Osteoblast (primary cell): ENCODE measurements around the gene ARHGAP8. TPM values are rescaled to one million over a fixed set of nuclear protein-coding genes. Genes with fewer than 3 reads are reported as not detected.
A peak's percentile ranks its signal among the peaks of the same experiment; 100 is the strongest.

Source experiments
- DNase-seq: peaks from one replicate; pipeline ENCODE4 v3.0.0; 2011; ENCODE audit warnings: low spot score, mixed read lengths; ENCODE audit not compliant: insufficient read length; ENCODE audit errors: missing footprints
- H2AFZ ChIP-seq: 2 replicates; pipeline ENCODE4 v1.6.0; 2011; ENCODE audit warnings: mild to moderate bottlenecking, low read length
- H3K27ac ChIP-seq: 2 replicates; pipeline ENCODE4 v1.5.1; 2011; ENCODE audit warnings: mild to moderate bottlenecking, low read depth, low read length, moderate library complexity
- H3K27me3 ChIP-seq: 2 replicates; pipeline ENCODE4 v1.6.0; 2012; ENCODE audit warnings: mild to moderate bottlenecking, control low read depth, inconsistent platforms, low read length, moderate library complexity; ENCODE audit not compliant: insufficient read depth
- H3K36me3 ChIP-seq: 2 replicates; pipeline ENCODE4 v1.5.1; 2011; ENCODE audit warnings: mild to moderate bottlenecking, low read length, control low read depth, moderate library complexity; ENCODE audit not compliant: insufficient read depth
- H3K4me1 ChIP-seq: 2 replicates; pipeline ENCODE4 v1.5.1; 2011; ENCODE audit warnings: mild to moderate bottlenecking, low read length, control low read depth, moderate library complexity; ENCODE audit not compliant: insufficient read depth
- H3K4me2 ChIP-seq: 2 replicates; pipeline ENCODE4 v1.6.0; 2011; ENCODE audit warnings: mild to moderate bottlenecking, low read length; ENCODE audit not compliant: insufficient read depth
- H3K4me3 ChIP-seq: fragments of 200-600 bp; sonication (generic); 3 replicates; pipeline ENCODE4 v1.5.1; 2012; ENCODE audit warnings: mild to moderate bottlenecking, low read length, inconsistent platforms; ENCODE audit not compliant: insufficient read depth
- H3K79me2 ChIP-seq: 2 replicates; pipeline ENCODE4 v1.6.0; 2012; ENCODE audit warnings: mild to moderate bottlenecking, low read length, control low read depth, inconsistent platforms; ENCODE audit not compliant: insufficient read depth
- H3K9me3 ChIP-seq: 2 replicates; pipeline ENCODE4 v1.5.1; 2011; ENCODE audit warnings: low read depth, low read length, control low read depth
- H4K20me1 ChIP-seq: 2 replicates; pipeline ENCODE4 v1.6.0; 2012; ENCODE audit warnings: mild to moderate bottlenecking, low read length, control low read depth; ENCODE audit not compliant: insufficient read depth
- CTCF ChIP-seq: IDR thresholded peaks from 2 replicates; pipeline ENCODE4 v1.5.1; 2011; ENCODE audit warnings: mild to moderate bottlenecking, low read depth, low read length, moderate library complexity; ENCODE audit errors: extremely low read depth
- total RNA-seq: library from RNA; depleted of rRNA; stranded (reverse); fragments of >200 nt; gene quantifications from 2 replicates; pipeline ENCODE4 v1.2.3, GENCODE V29; 2012

Gene ARHGAP8
- total RNA-seq, 1 donor: 0.36 TPM

GRCh38 chr22:44705022-44705297 lies 47.4 kb upstream of the ARHGAP8 start:
- peaks cover 31% of the 10 kb centered on the region for H3K79me2 ChIP-seq
- H3K9me3 ChIP-seq: no peaks in the 10 kb centered on the region
- H3K36me3 ChIP-seq: no peaks in the 10 kb centered on the region
- peaks cover 18% of the 10 kb centered on the region for H4K20me1 ChIP-seq
- H3K4me1 ChIP-seq: peaks cover 19% of the 10 kb centered on the region
- no peak overlapping the region for H3K4me3 ChIP-seq
- no peak for TF ChIP-seq CTCF
- no peak overlapping the region for H3K27ac ChIP-seq
- no peaks in the 10 kb centered on the region for H3K27me3 ChIP-seq
- no peak overlapping the region for H2AFZ ChIP-seq
- DNase-seq: no peak
- H3K4me2 ChIP-seq: no peak overlapping the region

GRCh38 chr22:44706488-44706887 lies 45.9 kb upstream of the ARHGAP8 start:
- H3K4me3 ChIP-seq: no peak overlapping the region
- H3K4me2 ChIP-seq: no peak overlapping the region
- no peaks in the 10 kb centered on the region for H3K9me3 ChIP-seq
- peaks cover 15% of the 10 kb centered on the region for H3K4me1 ChIP-seq
- DNase-seq: no peak
- no peak for TF ChIP-seq CTCF
- H2AFZ ChIP-seq: no peak overlapping the region
- no peak overlapping the region for H3K27ac ChIP-seq
- no peaks in the 10 kb centered on the region for H3K27me3 ChIP-seq
- peaks cover 31% of the 10 kb centered on the region for H3K79me2 ChIP-seq
- no peaks in the 10 kb centered on the region for H3K36me3 ChIP-seq
- H4K20me1 ChIP-seq: peaks cover 26% of the 10 kb centered on the region

- Histone ChIP-seq H3K4me1 (peaks cover 13% of the 10 kb centered on the region), H2AFZ (no peak overlapping the region), H3K4me2 (no peak overlapping the region), H3K27ac (peak overlapping the region; percentile 45), H3K4me3 (no peak overlapping the region), H3K79me2 (peaks cover 33% of the 10 kb centered on the region), H4K20me1 (peaks cover 27% of the 10 kb centered on the region), H3K27me3 (no peaks in the 10 kb centered on the region), H3K36me3 (no peaks in the 10 kb centered on the region), H3K9me3 (no peaks in the 10 kb centered on the region)
- no peak for TF ChIP-seq CTCF
- DNase-seq: no peak
Measured at GRCh38 chr22:44707178-44707577, 45.2 kb upstream of the ARHGAP8 start.

- TF ChIP-seq CTCF: no peak
- no peak overlapping the region for H3K4me3 ChIP-seq
- peaks cover 13% of the 10 kb centered on the region for H3K4me1 ChIP-seq
- peak overlapping the region; percentile 45 for H3K27ac ChIP-seq
- no peak overlapping the region for H3K4me2 ChIP-seq
- peaks cover 34% of the 10 kb centered on the region for H3K79me2 ChIP-seq
- peaks cover 31% of the 10 kb centered on the region for H4K20me1 ChIP-seq
- no peaks in the 10 kb centered on the region for H3K9me3 ChIP-seq
- H3K36me3 ChIP-seq: no peaks in the 10 kb centered on the region
- H2AFZ ChIP-seq: no peak overlapping the region
- H3K27me3 ChIP-seq: no peaks in the 10 kb centered on the region
- peak; percentile 80 for DNase-seq
Measured at GRCh38 chr22:44707752-44708151, 44.6 kb upstream of the ARHGAP8 start.
